ENCODE data around the gene IFT81.
A peak's percentile ranks its signal among the peaks of the same experiment; 100 is the strongest.

IFT81 gene

DNA sequence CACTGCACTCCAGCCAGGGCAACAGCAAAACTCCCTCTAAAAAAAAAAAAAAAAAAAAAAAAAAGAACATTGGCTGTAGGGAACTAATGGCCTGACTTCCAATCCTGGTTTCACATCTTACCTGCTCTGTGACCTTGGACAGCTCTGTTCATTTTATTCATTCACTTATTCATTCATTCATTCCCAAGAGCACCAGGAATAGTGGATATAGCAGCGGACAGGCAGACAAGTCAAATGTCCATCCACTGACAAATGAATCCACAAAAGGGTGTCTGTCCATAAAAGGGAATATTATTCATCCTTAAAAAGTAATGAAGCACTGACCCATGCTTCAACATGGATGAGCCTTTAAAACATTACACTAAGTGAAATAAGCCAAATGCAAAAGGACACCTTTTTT lies 48.3 kb upstream of the IFT81 start:
- H3K4me3 ChIP-seq (ENCODE audit: low read depth, low read length): no peak overlapping the region
- no peaks in the 10 kb centered on the region for H3K9me3 ChIP-seq (ENCODE audit: control insufficient read depth, insufficient read depth, low read depth, low read length)
- no peak for TF ChIP-seq ZNF777 (tag by site-specific recombination; IDR thresholded peaks at IDR 0.05; ENCODE audit: borderline replicate concordance)
- no peak for TF ChIP-seq KLF8 (tag by site-specific recombination; IDR thresholded peaks at IDR 0.05)
- no peak for TF ChIP-seq GFI1B (tag by site-specific recombination; IDR thresholded peaks at IDR 0.05)
- TF ChIP-seq, protein P1, sequence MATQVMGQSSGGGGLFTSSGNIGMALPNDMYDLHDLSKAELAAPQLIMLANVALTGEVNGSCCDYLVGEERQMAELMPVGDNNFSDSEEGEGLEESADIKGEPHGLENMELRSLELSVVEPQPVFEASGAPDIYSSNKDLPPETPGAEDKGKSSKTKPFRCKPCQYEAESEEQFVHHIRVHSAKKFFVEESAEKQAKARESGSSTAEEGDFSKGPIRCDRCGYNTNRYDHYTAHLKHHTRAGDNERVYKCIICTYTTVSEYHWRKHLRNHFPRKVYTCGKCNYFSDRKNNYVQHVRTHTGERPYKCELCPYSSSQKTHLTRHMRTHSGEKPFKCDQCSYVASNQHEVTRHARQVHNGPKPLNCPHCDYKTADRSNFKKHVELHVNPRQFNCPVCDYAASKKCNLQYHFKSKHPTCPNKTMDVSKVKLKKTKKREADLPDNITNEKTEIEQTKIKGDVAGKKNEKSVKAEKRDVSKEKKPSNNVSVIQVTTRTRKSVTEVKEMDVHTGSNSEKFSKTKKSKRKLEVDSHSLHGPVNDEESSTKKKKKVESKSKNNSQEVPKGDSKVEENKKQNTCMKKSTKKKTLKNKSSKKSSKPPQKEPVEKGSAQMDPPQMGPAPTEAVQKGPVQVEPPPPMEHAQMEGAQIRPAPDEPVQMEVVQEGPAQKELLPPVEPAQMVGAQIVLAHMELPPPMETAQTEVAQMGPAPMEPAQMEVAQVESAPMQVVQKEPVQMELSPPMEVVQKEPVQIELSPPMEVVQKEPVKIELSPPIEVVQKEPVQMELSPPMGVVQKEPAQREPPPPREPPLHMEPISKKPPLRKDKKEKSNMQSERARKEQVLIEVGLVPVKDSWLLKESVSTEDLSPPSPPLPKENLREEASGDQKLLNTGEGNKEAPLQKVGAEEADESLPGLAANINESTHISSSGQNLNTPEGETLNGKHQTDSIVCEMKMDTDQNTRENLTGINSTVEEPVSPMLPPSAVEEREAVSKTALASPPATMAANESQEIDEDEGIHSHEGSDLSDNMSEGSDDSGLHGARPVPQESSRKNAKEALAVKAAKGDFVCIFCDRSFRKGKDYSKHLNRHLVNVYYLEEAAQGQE (tag by site-specific recombination; IDR thresholded peaks at IDR 0.05): peak; percentile 36; the same call in 1 of the 2 replicates
- H3K36me3 ChIP-seq (ENCODE audit: control insufficient read depth in 2 of 2, insufficient read depth in 1 of 2, low read length in 2 of 2): no peaks in the 10 kb centered on the region
- CTCF ChIA-PET: no interaction called here
- no peak overlapping the region for H3K27ac ChIP-seq (ENCODE audit: extremely low read depth, low read depth, low read length)
- H3K4me1 ChIP-seq (ENCODE audit: control insufficient read depth, insufficient read depth, low read length): no peaks in the 10 kb centered on the region
- POLR2A ChIA-PET: no interaction called here

- Histone ChIP-seq H3K4me1 (ENCODE audit: control insufficient read depth, insufficient read depth, low read length) (no peaks in the 10 kb centered on the region), H3K27ac (ENCODE audit: extremely low read depth, low read depth, low read length) (no peak overlapping the region), H3K9me3 (ENCODE audit: control insufficient read depth, insufficient read depth, low read depth, low read length) (no peaks in the 10 kb centered on the region), H3K4me3 (ENCODE audit: low read depth, low read length) (no peak overlapping the region), H3K36me3 (ENCODE audit: control insufficient read depth in 2 of 2, insufficient read depth in 1 of 2, low read length in 2 of 2) (no peaks in the 10 kb centered on the region)
- POLR2A ChIA-PET: no interaction called here
- no peak for TF ChIP-seq ZBTB8A (tag by site-specific recombination; IDR thresholded peaks at IDR 0.05)
- TF ChIP-seq OSR2 (tag by site-specific recombination; IDR thresholded peaks at IDR 0.05): no peak
- no peak for TF ChIP-seq ZBTB17 (tag by site-specific recombination; IDR thresholded peaks at IDR 0.05)
- TF ChIP-seq ZXDB (tag by site-specific recombination; IDR thresholded peaks at IDR 0.05): no peak
- no peak for TF ChIP-seq ZNF555 (tag by site-specific recombination; conservative IDR thresholded peaks at IDR 0.05)
- no peak for TF ChIP-seq ZNF10 (tag by site-specific recombination; IDR thresholded peaks at IDR 0.05)
- TF ChIP-seq ZBTB48 (tag by site-specific recombination; IDR thresholded peaks at IDR 0.05): no peak
- no peak for TF ChIP-seq ZNF16 (tag by site-specific recombination; IDR thresholded peaks at IDR 0.05; ENCODE audit: low read depth)
- TF ChIP-seq, protein P2, sequence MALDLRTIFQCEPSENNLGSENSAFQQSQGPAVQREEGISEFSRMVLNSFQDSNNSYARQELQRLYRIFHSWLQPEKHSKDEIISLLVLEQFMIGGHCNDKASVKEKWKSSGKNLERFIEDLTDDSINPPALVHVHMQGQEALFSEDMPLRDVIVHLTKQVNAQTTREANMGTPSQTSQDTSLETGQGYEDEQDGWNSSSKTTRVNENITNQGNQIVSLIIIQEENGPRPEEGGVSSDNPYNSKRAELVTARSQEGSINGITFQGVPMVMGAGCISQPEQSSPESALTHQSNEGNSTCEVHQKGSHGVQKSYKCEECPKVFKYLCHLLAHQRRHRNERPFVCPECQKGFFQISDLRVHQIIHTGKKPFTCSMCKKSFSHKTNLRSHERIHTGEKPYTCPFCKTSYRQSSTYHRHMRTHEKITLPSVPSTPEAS (tag by site-specific recombination; IDR thresholded peaks at IDR 0.05): no peak
- no peak for TF ChIP-seq ZNF792 (tag by site-specific recombination; IDR thresholded peaks at IDR 0.05)
- CTCF ChIA-PET: interaction anchor here (0.6 to 1.2 kb wide), 2 partner anchors 10 to 63 kb away, joined by 4 to 7 read pairs; no protein-coding TSS in a partner anchor
These were observed 46.4 kb upstream of the IFT81 start for GRCh38 chr12:110077800-110078199.

GRCh38 chr12:110079477-110080400 lies 44.4 kb upstream of the IFT81 start:
- ChIA-PET CTCF (interaction anchor here (0.6 kb wide), 1 partner anchor 450 kb away, joined by 3 read pairs; no protein-coding TSS in a partner anchor), POLR2A (no interaction called here)
- Histone ChIP-seq H3K4me3 (ENCODE audit: low read depth, low read length) (no peak overlapping the region), H3K4me1 (ENCODE audit: control insufficient read depth, insufficient read depth, low read length) (no peaks in the 10 kb centered on the region), H3K27ac (ENCODE audit: extremely low read depth, low read depth, low read length) (no peak overlapping the region), H3K36me3 (ENCODE audit: control insufficient read depth in 2 of 2, insufficient read depth in 1 of 2, low read length in 2 of 2) (no peaks in the 10 kb centered on the region), H3K9me3 (ENCODE audit: control insufficient read depth, insufficient read depth, low read depth, low read length) (no peaks in the 10 kb centered on the region)
- 0 out of 2 replicates have a peak, but pooled peaks have one; percentile 21 for TF ChIP-seq ZNF366 (tag by site-specific recombination; conservative IDR thresholded peaks at IDR 0.05)
- 0 out of 2 replicates have a peak, but pooled peaks have one; percentile 35 for TF ChIP-seq ZNF121 (tag by site-specific recombination; IDR thresholded peaks at IDR 0.05)
- no peak for TF ChIP-seq ZNF16 (tag by site-specific recombination; IDR thresholded peaks at IDR 0.05; ENCODE audit: low read depth)
